ENCODE results near the gene TENM3.

GRCh38 chr4:182705389-182705788 is 462.2 kb downstream of the TENM3 start:
- TF ChIP-seq, protein P1, sequence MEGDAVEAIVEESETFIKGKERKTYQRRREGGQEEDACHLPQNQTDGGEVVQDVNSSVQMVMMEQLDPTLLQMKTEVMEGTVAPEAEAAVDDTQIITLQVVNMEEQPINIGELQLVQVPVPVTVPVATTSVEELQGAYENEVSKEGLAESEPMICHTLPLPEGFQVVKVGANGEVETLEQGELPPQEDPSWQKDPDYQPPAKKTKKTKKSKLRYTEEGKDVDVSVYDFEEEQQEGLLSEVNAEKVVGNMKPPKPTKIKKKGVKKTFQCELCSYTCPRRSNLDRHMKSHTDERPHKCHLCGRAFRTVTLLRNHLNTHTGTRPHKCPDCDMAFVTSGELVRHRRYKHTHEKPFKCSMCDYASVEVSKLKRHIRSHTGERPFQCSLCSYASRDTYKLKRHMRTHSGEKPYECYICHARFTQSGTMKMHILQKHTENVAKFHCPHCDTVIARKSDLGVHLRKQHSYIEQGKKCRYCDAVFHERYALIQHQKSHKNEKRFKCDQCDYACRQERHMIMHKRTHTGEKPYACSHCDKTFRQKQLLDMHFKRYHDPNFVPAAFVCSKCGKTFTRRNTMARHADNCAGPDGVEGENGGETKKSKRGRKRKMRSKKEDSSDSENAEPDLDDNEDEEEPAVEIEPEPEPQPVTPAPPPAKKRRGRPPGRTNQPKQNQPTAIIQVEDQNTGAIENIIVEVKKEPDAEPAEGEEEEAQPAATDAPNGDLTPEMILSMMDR (conservative IDR thresholded peaks at IDR 0.05; ENCODE audit: low read depth, low read length) = no peak
- TF ChIP-seq EZH2phosphoT487 (IDR thresholded peaks at IDR 0.05; ENCODE audit: borderline replicate concordance, low read length) = no peak
